ENCODE results near the gene RHBG. TPM values are rescaled to one million over a fixed set of nuclear protein-coding genes. Genes with fewer than 3 reads are reported as not detected.
"Not testable (repeated sequence)": the region's sequence is repeated elsewhere in the genome, so short reads cannot be mapped to it uniquely, and the experiment has no call there.

Gene RHBG
- total RNA-seq, 3 donors from 2014 or later, result not detected

DNA sequence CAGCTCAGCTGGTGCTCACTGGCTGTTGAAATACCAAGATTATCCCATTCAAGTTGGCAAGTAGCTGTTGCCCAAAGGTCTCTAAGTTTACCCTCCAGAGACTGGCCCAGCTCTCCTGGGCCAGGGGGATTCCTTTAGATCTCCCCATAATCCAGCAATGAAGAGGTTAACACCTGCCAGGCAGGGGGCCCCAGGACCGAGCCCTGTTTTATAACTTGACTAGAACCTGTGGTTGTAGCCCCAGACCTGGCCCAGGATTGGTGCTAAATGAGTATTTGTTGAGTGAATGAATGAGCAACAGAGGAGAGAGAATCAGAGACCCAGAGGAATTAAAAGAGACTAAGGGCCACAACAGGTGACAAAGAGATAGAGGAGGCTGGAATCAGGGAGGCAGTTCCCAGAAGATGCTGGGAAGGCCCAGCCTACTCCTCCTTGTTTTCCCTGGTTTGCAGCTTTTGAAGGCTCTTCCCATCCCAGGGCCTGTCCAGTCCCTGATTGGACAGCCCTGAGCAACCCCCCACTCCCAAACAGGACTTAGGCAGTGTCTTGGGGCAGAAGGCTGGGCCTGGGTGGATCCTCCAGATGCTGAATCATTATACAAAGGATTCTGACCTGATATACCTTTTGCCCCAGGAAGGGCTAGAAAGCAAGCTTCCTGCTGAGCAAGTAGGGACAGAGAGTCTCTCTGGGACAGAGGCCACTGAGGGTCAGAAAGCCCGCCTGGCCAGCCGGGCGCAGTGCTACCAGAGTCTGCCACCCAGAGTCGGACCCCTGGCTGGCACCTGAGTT lies 2.4 kb upstream of the RHBG start:
- ATAC-seq (no peak), DNase-seq (no peak)
- intact Hi-C loops (cut with DNase I, micrococcal nuclease), result no loop called here
- TF ChIP-seq, protein P1, sequence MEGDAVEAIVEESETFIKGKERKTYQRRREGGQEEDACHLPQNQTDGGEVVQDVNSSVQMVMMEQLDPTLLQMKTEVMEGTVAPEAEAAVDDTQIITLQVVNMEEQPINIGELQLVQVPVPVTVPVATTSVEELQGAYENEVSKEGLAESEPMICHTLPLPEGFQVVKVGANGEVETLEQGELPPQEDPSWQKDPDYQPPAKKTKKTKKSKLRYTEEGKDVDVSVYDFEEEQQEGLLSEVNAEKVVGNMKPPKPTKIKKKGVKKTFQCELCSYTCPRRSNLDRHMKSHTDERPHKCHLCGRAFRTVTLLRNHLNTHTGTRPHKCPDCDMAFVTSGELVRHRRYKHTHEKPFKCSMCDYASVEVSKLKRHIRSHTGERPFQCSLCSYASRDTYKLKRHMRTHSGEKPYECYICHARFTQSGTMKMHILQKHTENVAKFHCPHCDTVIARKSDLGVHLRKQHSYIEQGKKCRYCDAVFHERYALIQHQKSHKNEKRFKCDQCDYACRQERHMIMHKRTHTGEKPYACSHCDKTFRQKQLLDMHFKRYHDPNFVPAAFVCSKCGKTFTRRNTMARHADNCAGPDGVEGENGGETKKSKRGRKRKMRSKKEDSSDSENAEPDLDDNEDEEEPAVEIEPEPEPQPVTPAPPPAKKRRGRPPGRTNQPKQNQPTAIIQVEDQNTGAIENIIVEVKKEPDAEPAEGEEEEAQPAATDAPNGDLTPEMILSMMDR (IDR thresholded peaks at IDR 0.05), result no peak
- H3K4me3 ChIP-seq, result no peak overlapping the region
- no peaks in the 10 kb centered on the region for H3K4me1 ChIP-seq (ENCODE audit: low read depth)
- H3K36me3 ChIP-seq (ENCODE audit: low read depth), result no peaks in the 10 kb centered on the region
- no peaks in the 10 kb centered on the region for H3K9me3 ChIP-seq

DNA sequence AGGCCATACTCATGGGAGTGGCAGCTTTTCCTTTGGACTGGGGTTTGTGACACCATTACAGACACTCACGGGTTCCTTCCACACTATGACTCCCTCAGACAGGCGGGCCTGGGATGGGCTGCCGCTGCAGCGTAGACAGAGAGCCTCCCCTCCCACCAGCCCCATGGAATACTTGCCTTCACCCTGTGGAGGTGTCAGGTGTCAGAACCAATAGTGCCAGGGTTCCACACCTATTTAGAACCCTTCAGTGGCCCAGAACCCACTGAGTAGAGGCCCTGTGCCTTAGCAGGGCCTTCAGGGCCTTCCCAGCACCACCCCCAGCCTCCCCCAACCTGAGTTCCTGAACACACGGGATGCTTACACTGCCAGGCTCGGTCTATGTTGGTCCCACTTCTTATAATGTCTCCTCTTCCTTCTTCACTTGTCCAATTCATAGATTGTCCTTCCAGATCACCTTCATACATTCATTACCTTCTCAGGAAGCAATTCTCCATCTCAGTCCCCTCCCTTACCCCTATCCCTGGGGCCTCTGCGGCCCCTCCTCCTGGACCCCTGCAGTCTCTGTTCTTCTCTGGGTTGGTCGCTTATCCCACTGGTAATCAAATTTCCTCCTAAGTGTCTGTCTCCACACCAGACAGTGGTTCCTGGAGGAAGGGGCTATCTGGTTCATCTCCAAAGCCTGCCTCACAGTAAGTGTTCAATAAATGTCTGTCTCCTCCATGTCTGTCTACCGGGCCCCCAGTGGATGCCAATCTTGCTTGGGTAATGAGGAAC lies 1.4 kb upstream of the RHBG start:
- intact Hi-C loops (cut with DNase I, micrococcal nuclease), result no loop called here

DNA sequence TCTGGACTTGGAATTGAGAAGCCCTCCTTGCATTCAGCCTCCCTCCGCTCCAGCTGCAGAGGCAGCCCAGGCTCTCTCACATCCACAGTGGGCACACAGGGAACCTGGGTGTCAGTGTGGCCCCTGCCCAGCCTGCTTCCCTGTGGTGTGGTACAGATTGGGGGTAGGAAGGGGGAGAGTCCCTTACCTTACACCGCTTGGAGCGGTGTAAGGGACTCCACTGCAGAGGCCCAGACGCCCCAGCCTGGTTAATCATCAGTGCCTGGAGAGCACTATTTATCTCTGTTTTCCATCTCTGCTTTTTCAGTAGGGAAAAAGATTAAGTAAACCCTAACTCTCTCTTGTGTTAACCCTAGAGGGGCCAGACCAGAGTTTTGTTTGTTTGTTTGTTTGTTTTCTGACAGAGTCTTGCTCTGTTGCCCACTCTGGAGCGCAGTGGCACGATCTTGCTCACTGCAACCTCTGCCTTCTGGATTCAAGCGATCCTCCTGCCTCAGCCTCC lies 803 bp upstream of the RHBG start:
- ATAC-seq, result no peak
- Histone ChIP-seq H3K9me3 (no peaks in the 10 kb centered on the region), H3K4me1 (ENCODE audit: low read depth) (no peaks in the 10 kb centered on the region), H3K36me3 (ENCODE audit: low read depth) (no peaks in the 10 kb centered on the region), H3K4me3 (no peak overlapping the region)
- TF ChIP-seq, protein P1 (IDR thresholded peaks at IDR 0.05), result no peak
- intact Hi-C loops (cut with DNase I, micrococcal nuclease), result no loop called here
- DNase-seq, result no peak

More for the DNA sequence above, 1.4 kb upstream of the RHBG start:
- H3K9me3 ChIP-seq, result no peaks in the 10 kb centered on the region
- H3K36me3 ChIP-seq (ENCODE audit: low read depth), result no peaks in the 10 kb centered on the region
- ATAC-seq, result no peak
- DNase-seq, result no peak
- H3K4me1 ChIP-seq (ENCODE audit: low read depth), result no peaks in the 10 kb centered on the region
- TF ChIP-seq, protein P1 (IDR thresholded peaks at IDR 0.05), result no peak
- no peak overlapping the region for H3K4me3 ChIP-seq

DNA sequence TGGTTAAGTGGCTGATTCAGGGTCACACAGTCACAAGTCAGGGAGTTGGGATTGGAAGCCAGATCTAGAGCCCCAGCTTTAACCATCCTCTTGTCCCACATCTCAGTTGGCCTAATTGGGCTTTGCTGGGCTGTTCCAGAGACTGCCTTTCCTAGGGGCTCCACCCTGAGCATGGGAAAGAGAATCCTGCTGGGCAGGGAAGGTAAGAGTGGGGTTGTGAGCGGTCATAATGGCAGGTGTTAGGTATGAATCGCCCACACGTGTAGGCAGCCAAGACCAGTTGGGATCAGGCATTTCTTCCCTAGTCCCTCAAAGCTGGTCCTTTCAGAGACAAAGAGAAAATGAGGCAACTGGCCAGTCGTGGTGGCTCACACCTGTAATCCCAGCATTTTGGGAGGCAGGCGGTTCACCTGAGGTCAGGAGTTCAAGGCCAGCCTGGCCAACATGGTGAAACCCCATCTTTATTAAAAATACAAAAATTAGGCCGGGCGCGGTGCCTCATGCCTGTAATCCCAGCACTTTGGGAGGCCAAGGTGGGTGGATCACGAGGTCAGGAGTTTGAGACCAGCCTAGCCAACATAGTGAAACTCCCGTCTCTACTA lies 775 bp downstream of the RHBG start:
- DNase-seq; H3K9me3 ChIP-seq; ATAC-seq; H3K36me3 ChIP-seq (ENCODE audit: low read depth); H3K4me3 ChIP-seq; intact Hi-C loops (cut with DNase I, micrococcal nuclease); H3K4me1 ChIP-seq (ENCODE audit: low read depth): not testable (repeated sequence)

DNA sequence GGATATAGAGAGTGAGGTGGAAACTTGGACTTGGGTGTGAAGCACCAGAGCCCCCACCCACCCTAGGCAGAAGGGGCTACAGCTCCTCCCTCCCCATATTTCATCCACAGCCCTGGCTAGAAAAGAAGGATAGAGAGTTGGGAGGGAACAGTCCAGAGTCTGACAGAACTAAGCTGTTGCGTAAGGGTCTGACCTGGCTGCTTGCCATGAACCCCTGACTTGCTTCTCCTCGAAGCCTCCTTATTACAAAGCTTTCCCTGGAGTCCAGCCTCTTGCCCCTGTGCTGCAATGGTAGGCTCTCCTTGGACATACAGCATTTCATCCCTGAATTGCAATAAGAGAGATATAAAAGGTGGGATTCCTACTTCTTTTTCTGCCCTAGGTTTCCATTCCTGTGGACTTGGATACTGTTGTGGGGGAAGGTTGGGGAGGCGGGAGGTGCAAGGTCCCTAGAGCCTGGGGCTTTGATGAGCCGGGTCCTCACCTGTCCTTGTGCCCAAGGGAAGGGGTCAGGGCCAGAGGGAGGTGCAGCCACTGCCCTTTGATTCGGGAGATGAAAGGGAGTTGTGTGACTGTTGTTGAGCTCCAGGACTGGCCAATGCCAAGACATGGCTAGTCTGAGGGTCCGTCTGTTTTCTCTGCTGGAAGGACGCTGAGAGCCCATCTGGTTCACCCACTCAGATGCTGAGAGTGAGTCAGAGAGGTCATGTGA lies 2.7 kb downstream of the RHBG start:
- Histone ChIP-seq H3K9me3 (no peaks in the 10 kb centered on the region), H3K36me3 (ENCODE audit: low read depth) (no peaks in the 10 kb centered on the region), H3K4me3 (no peak overlapping the region), H3K4me1 (ENCODE audit: low read depth) (no peaks in the 10 kb centered on the region)
- no peak for ATAC-seq
- intact Hi-C loops (cut with DNase I, micrococcal nuclease), result no loop called here
- TF ChIP-seq, protein P1 (IDR thresholded peaks at IDR 0.05), result no peak
- DNase-seq, result no peak
